GM12875 (cell line): Measurements from ENCODE around the gene CXCL6.

Source experiments
- H3K4me3 ChIP-seq: one replicate; pipeline ENCODE4 v1.5.1; 2011; ENCODE audit warnings: low read depth, low read length, control low read depth
- TF ChIP-seq, protein P1 (sequence below): IDR thresholded peaks from 2 replicates; pipeline ENCODE4 v1.5.1; 2011; ENCODE audit warnings: low read depth, mild to moderate bottlenecking, control low read depth, inconsistent platforms, low read length, moderate library complexity, borderline replicate concordance; ENCODE audit not compliant: insufficient read depth

The CXCL6 gene

DNA sequence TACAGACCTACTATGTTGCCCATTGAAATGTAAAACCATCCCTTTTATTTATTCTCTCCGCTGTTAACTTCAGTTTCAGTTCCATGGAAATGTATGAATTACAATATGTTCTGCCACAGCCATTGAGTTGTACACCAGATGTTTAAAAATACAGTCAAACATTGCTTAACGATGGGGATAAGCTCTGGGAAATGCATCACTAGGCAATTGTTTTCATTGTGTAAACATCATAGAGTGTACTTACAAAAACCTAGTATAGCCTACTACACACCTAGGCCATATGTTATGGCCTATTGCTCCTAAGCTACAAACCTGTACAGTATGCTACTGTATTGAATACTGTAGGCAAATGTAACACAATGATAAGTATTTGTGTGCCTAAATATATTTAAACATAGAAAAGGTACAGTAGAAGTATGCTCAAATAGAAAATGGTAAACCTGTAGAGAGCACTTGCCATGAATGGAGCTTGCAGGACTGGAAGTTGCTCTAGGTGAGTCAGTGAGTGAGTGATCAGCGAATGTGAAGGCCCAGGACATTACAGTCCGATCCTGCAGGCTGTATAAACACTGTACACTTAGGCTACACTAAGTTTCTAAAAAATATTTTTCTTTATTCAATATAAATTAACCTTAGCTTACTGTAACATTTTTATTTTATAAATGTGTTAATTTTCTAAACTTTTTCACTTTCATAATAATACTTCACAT lies 13.9 kb downstream of the CXCL6 start:
- TF ChIP-seq, protein P1, sequence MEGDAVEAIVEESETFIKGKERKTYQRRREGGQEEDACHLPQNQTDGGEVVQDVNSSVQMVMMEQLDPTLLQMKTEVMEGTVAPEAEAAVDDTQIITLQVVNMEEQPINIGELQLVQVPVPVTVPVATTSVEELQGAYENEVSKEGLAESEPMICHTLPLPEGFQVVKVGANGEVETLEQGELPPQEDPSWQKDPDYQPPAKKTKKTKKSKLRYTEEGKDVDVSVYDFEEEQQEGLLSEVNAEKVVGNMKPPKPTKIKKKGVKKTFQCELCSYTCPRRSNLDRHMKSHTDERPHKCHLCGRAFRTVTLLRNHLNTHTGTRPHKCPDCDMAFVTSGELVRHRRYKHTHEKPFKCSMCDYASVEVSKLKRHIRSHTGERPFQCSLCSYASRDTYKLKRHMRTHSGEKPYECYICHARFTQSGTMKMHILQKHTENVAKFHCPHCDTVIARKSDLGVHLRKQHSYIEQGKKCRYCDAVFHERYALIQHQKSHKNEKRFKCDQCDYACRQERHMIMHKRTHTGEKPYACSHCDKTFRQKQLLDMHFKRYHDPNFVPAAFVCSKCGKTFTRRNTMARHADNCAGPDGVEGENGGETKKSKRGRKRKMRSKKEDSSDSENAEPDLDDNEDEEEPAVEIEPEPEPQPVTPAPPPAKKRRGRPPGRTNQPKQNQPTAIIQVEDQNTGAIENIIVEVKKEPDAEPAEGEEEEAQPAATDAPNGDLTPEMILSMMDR, result no peak
- H3K4me3 ChIP-seq, result no peak overlapping the region

GRCh38 chr4:73851293-73851692 lies 14.8 kb downstream of the CXCL6 start:
- TF ChIP-seq, protein P1, result no peak
- H3K4me3 ChIP-seq, result no peak overlapping the region

- H3K4me3 ChIP-seq, result no peak overlapping the region
- TF ChIP-seq, protein P1, result no peak
Observed at GRCh38 chr4:73852771-73853170, 16.3 kb downstream of the CXCL6 start.

- H3K4me3 ChIP-seq, result no peak within 1 kb of the TSS
- TF ChIP-seq, protein P1, result no peak
Observed at GRCh38 chr4:73853246-73853704, 16.8 kb downstream of the CXCL6 start, which contains the start of gene PF4V1. Gene PF4V1, plus strand, starts transcription at chr4:73853296. Its CDS starts 67 bp downstream, at chr4:73853363.

GRCh38 chr4:73853718-73854473 lies 17.4 kb downstream of the CXCL6 start:
- TF ChIP-seq, protein P1, result no peak
- no peak overlapping the region for H3K4me3 ChIP-seq

GRCh38 chr4:73855406-73855805 lies 18.9 kb downstream of the CXCL6 start:
- TF ChIP-seq, protein P1, result no peak
- no peak overlapping the region for H3K4me3 ChIP-seq

- H3K4me3 ChIP-seq, result no peak overlapping the region
- TF ChIP-seq, protein P1, result no peak
Observed at GRCh38 chr4:73856518-73856917, 20.0 kb downstream of the CXCL6 start.
